GM23338 (cell line): Measurements from ENCODE around the gene PDXDC1.

Source experiments
- CREB1 ChIP-seq: fragments of 250-450 bp; sonication (Bioruptor Pico); IDR thresholded peaks from 2 replicates; pipeline ENCODE4 v1.5.0; 2020; ENCODE audit warnings: low read depth, mild to moderate bottlenecking, moderate library complexity
- EZH2 ChIP-seq: fragments of 200-600 bp; sonication (generic); IDR thresholded peaks from one replicate; pipeline ENCODE4 v1.8.0; 2017; ENCODE audit warnings: antibody characterized with exemption, mild to moderate bottlenecking, low read depth; ENCODE audit not compliant: unreplicated experiment
- EZH2phosphoT487 ChIP-seq: fragments of 200-600 bp; sonication (generic); IDR thresholded peaks from one replicate; pipeline ENCODE4 v1.8.1; 2018; ENCODE audit warnings: antibody characterized with exemption; ENCODE audit not compliant: unreplicated experiment
- JUNB ChIP-seq: IDR thresholded peaks from one replicate; pipeline ENCODE4 v1.6.1; 2016; ENCODE audit warnings: antibody characterized with exemption; ENCODE audit not compliant: unreplicated experiment
- NANOG ChIP-seq: IDR thresholded peaks from 2 replicates; pipeline ENCODE4 v1.6.1; 2016; ENCODE audit warnings: antibody characterized with exemption, borderline replicate concordance
- POLR2AphosphoS5 ChIP-seq: IDR thresholded peaks from 2 replicates; pipeline ENCODE4 v1.6.1; 2016; ENCODE audit warnings: antibody characterized with exemption, low read depth
- STAT1 ChIP-seq: IDR thresholded peaks from one replicate; pipeline ENCODE4 v1.6.1; 2016; ENCODE audit warnings: antibody characterized with exemption; ENCODE audit not compliant: unreplicated experiment
- ZNF331 ChIP-seq: fragments of 250-450 bp; sonication (Bioruptor Pico); IDR thresholded peaks from 2 replicates; pipeline ENCODE4 v1.5.0; 2020; ENCODE audit warnings: low read depth, mild to moderate bottlenecking, moderate library complexity
- TF ChIP-seq, protein P1 (sequence below), 2 experiments: fragments of 200-600 bp in 1 of 2; sonication (generic) in 1 of 2; conservative IDR thresholded peaks; 2 replicates each; pipeline versions ENCODE4 v1.5.1 to v1.6.1; 2016 to 2017; ENCODE audit warnings: antibody characterized with exemption in 2 of 2, low read depth in 2 of 2, mild to moderate bottlenecking in 2 of 2, moderate library complexity in 1 of 2
- TF ChIP-seq, protein P2 (sequence below): IDR thresholded peaks from one replicate; pipeline ENCODE4 v1.6.1; 2018; ENCODE audit warnings: antibody characterized with exemption; ENCODE audit not compliant: unreplicated experiment

DNA sequence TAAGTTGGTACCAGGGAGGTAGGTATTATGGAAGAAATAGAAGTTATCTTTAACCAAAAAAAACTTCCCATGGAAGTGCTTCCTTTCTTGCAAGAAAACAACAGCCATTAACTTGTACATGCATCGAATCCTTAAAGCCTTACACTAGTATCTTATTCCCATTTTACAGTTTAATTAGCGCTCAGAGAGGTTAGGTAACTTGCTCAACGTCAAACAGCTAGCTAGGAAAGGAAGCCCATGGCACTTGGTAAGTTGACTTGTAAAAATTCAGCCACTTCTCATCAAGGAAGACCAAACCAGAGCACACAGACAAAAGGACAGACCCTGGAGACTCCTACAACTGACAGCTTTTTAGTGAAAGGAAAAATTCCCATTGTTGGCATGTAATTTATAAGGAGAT lies 84.5 kb downstream of the PDXDC1 start:
- no peak for TF ChIP-seq CREB1
- TF ChIP-seq POLR2AphosphoS5: no peak
- TF ChIP-seq, protein P1, sequence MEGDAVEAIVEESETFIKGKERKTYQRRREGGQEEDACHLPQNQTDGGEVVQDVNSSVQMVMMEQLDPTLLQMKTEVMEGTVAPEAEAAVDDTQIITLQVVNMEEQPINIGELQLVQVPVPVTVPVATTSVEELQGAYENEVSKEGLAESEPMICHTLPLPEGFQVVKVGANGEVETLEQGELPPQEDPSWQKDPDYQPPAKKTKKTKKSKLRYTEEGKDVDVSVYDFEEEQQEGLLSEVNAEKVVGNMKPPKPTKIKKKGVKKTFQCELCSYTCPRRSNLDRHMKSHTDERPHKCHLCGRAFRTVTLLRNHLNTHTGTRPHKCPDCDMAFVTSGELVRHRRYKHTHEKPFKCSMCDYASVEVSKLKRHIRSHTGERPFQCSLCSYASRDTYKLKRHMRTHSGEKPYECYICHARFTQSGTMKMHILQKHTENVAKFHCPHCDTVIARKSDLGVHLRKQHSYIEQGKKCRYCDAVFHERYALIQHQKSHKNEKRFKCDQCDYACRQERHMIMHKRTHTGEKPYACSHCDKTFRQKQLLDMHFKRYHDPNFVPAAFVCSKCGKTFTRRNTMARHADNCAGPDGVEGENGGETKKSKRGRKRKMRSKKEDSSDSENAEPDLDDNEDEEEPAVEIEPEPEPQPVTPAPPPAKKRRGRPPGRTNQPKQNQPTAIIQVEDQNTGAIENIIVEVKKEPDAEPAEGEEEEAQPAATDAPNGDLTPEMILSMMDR (conservative IDR thresholded peaks at IDR 0.05; ENCODE audit: low read depth in 2 of 2): no peak
- TF ChIP-seq, protein P2, sequence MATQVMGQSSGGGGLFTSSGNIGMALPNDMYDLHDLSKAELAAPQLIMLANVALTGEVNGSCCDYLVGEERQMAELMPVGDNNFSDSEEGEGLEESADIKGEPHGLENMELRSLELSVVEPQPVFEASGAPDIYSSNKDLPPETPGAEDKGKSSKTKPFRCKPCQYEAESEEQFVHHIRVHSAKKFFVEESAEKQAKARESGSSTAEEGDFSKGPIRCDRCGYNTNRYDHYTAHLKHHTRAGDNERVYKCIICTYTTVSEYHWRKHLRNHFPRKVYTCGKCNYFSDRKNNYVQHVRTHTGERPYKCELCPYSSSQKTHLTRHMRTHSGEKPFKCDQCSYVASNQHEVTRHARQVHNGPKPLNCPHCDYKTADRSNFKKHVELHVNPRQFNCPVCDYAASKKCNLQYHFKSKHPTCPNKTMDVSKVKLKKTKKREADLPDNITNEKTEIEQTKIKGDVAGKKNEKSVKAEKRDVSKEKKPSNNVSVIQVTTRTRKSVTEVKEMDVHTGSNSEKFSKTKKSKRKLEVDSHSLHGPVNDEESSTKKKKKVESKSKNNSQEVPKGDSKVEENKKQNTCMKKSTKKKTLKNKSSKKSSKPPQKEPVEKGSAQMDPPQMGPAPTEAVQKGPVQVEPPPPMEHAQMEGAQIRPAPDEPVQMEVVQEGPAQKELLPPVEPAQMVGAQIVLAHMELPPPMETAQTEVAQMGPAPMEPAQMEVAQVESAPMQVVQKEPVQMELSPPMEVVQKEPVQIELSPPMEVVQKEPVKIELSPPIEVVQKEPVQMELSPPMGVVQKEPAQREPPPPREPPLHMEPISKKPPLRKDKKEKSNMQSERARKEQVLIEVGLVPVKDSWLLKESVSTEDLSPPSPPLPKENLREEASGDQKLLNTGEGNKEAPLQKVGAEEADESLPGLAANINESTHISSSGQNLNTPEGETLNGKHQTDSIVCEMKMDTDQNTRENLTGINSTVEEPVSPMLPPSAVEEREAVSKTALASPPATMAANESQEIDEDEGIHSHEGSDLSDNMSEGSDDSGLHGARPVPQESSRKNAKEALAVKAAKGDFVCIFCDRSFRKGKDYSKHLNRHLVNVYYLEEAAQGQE: no peak
- TF ChIP-seq EZH2: no peak
- TF ChIP-seq EZH2phosphoT487: no peak
- no peak for TF ChIP-seq JUNB
- no peak for TF ChIP-seq NANOG
- no peak for TF ChIP-seq STAT1
- no peak for TF ChIP-seq ZNF331 (CRISPR knock-in tag)
